K562 (cell line): ENCODE data around the gene ZNF266. TPM values are rescaled to one million over a fixed set of nuclear protein-coding genes. Genes with fewer than 3 reads are reported as not detected.

Experiments used
- BACH1 ChIP-seq: fragments of 200-800 bp; sonication (Bioruptor generic); IDR thresholded peaks from 2 replicates; pipeline ENCODE4 v1.6.1; 2016; ENCODE audit warnings: missing genetic modification characterization, missing compliant biosample characterization
- CBFB ChIP-seq: sonication (generic); formaldehyde crosslinking; IDR thresholded peaks from 2 replicates; pipeline ENCODE4 v1.4.0; 2020; ENCODE audit warnings: mild to moderate bottlenecking, missing genetic modification reagents
- CBX5 ChIP-seq: IDR thresholded peaks from 2 replicates; pipeline ENCODE4 v1.6.1; 2014; ENCODE audit warnings: low read depth, borderline replicate concordance
- CXXC5 ChIP-seq: fragments of 250-450 bp; sonication (Bioruptor Pico); IDR thresholded peaks from 2 replicates; pipeline ENCODE4 v1.8.0; 2022; ENCODE audit warnings: inconsistent platforms, mild to moderate bottlenecking, moderate library complexity
- DPF2 ChIP-seq: fragments of 450-650 bp; IDR thresholded peaks from 2 replicates; pipeline ENCODE4 v1.6.1; 2016
- ETV5 ChIP-seq: sonication (generic); formaldehyde crosslinking; IDR thresholded peaks from 2 replicates; pipeline ENCODE4 v1.4.0; 2020; ENCODE audit warnings: low read depth, mild to moderate bottlenecking, missing genetic modification reagents
- JUND ChIP-seq, 2 experiments: IDR thresholded peaks; 2 replicates in 1 of 2; 3 replicates in 1 of 2; pipeline ENCODE4 v1.6.1; 2011; ENCODE audit warnings: borderline replicate concordance in 2 of 2, low read depth in 2 of 2, low read length in 2 of 2, improper control_type of control experiment in 1 of 2, missing biosample characterization in 1 of 2, missing genetic modification characterization in 1 of 2, missing genetic modification reagents in 1 of 2
- KLF13 ChIP-seq: fragments of 450-650 bp; IDR thresholded peaks from 2 replicates; pipeline ENCODE4 v1.6.1; 2016; ENCODE audit warnings: missing genetic modification characterization, low read depth, mild to moderate bottlenecking, missing compliant biosample characterization, moderate library complexity, borderline replicate concordance
- MCM5 ChIP-seq: fragments of 450-650 bp; IDR thresholded peaks from 2 replicates; pipeline ENCODE4 v1.6.1; 2016; ENCODE audit warnings: low read depth
- NFRKB ChIP-seq: fragments of 450-650 bp; IDR thresholded peaks from 2 replicates; pipeline ENCODE4 v1.6.1; 2016; ENCODE audit warnings: low read depth
- PYGO2 ChIP-seq: fragments of 450-650 bp; IDR thresholded peaks from 2 replicates; pipeline ENCODE4 v1.6.1; 2016; ENCODE audit warnings: mild to moderate bottlenecking, missing genetic modification characterization, moderate library complexity, missing compliant biosample characterization
- SETDB1 ChIP-seq: IDR thresholded peaks from one replicate; pipeline ENCODE4 v1.6.1; 2012; ENCODE audit warnings: low read length, control low read depth, inconsistent platforms
- SMARCA5 ChIP-seq: fragments of 450-650 bp; IDR thresholded peaks from 2 replicates; pipeline ENCODE4 v1.6.1; 2016
- SREBF1 ChIP-seq: fragments of 150-350 bp; IDR thresholded peaks from 2 replicates; pipeline ENCODE4 v1.6.1; 2014; ENCODE audit warnings: antibody characterized with exemption, low read depth, low read length, borderline replicate concordance
- SRSF3 ChIP-seq: fragments of 200-400 bp; formaldehyde crosslinking; IDR thresholded peaks from 2 replicates; pipeline ENCODE4 v1.6.1; 2016; ENCODE audit warnings: mild to moderate bottlenecking, low read length, moderate library complexity; ENCODE audit not compliant: insufficient read depth
- ZNF354B ChIP-seq: fragments of 250-450 bp; sonication (Bioruptor Pico); IDR thresholded peaks from 2 replicates; pipeline ENCODE4 v1.4.0; 2020
- polyA plus RNA-seq, 8 experiments: library from polyadenylated mRNA; depleted of rRNA in 4 of 8; stranded (reverse) in 5 of 8; unstranded in 3 of 8; fragments of >200 nt; fragmentation: Nextera tagmentation in 2 of 8; fragmentation: Illumina TruSeq in 1 of 8; extraction: Ambion mirVana in 2 of 8; extraction: Trizol in 1 of 8; gene quantifications; 2 replicates each; pipeline versions ENCODE4 v1.2.1 to v1.2.3, GENCODE V29; 2011 to 2014; ENCODE audit warnings: inconsistent platforms in 1 of 8, missing spikeins in 1 of 8
- total RNA-seq, 7 experiments: library from RNA; depleted of rRNA in 6 of 7; stranded (reverse); fragments of >200 nt in 6 of 7; fragmentation: Illumina TruSeq in 2 of 7; extraction: Trizol in 2 of 7; gene quantifications; 2 replicates each; pipeline versions ENCODE4 v1.2.1 to v1.2.3, GENCODE V29; 2011 to 2021; ENCODE audit warnings: low replicate concordance in 1 of 7
- TF ChIP-seq, protein P1 (sequence below), 2 experiments: fragments of 450-650 bp; formaldehyde crosslinking in 1 of 2; IDR thresholded peaks; 2 replicates each; pipeline versions ENCODE4 v1.4.0 to v1.6.1; 2014 to 2020; ENCODE audit warnings: mild to moderate bottlenecking in 2 of 2, borderline replicate concordance in 1 of 2, low read depth in 1 of 2
- TF ChIP-seq, protein P2 (sequence below): fragments of 250-450 bp; sonication (Bioruptor Pico); IDR thresholded peaks from 2 replicates; pipeline ENCODE4 v1.4.0; 2020; ENCODE audit warnings: borderline replicate concordance

The ZNF266 gene
- total and polyA plus RNA-seq, 9 of the 15 experiments (the other 6 are each of a cell fraction or from before 2014, with no cell fraction given): 5.9 to 40.9 (median 20.3) TPM

DNA sequence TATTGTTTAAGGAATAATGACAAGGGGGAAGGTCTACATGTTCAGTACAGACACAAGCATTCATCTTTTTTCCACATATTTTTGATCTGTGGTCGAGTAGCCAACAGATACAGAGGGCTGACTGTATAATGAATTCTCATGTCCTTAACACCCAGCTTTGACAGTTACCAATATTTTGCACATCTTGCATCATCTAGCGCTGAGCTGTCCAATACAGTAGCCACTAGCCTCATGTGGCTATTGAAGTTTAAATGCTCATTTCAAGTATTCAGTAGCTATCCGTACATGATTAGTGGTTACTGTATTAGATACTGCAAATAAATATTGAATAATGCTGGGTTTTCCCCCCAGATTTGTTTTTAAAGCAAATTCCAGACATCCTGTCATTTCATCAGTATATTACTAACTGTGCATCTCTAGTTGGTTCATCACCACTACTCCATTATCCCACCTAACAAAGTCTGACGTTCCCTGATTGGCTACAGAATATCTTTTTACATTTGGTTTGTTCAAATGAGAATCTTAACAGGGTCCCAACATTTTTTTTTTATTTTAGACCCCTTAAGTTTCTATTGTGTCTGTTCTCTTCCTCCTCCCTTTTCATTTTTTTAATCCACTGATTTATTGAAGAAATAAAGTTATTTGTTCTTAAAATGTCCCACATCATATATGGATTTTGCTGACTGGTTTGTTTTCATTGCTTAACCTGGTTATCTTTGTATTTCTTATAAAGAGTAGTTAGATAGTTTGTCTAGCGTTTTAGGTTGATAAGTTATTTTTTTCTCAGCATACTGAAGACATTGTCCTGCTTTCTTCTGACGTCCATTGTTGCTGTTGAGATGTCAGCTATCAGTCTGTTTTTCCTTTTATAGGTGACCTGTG, 64.4 kb downstream of the ZNF266 start (continued):
- TF ChIP-seq JUND (IDR thresholded peaks at IDR 0.05; ENCODE audit: borderline replicate concordance, low read depth, low read length): peak; percentile 56; the same call in 1 of the 2 replicates
- no peak for TF ChIP-seq JUND (tag; IDR thresholded peaks at IDR 0.05; ENCODE audit: borderline replicate concordance, low read depth, low read length)
- TF ChIP-seq SMARCA5: no peak
- TF ChIP-seq, protein P1, sequence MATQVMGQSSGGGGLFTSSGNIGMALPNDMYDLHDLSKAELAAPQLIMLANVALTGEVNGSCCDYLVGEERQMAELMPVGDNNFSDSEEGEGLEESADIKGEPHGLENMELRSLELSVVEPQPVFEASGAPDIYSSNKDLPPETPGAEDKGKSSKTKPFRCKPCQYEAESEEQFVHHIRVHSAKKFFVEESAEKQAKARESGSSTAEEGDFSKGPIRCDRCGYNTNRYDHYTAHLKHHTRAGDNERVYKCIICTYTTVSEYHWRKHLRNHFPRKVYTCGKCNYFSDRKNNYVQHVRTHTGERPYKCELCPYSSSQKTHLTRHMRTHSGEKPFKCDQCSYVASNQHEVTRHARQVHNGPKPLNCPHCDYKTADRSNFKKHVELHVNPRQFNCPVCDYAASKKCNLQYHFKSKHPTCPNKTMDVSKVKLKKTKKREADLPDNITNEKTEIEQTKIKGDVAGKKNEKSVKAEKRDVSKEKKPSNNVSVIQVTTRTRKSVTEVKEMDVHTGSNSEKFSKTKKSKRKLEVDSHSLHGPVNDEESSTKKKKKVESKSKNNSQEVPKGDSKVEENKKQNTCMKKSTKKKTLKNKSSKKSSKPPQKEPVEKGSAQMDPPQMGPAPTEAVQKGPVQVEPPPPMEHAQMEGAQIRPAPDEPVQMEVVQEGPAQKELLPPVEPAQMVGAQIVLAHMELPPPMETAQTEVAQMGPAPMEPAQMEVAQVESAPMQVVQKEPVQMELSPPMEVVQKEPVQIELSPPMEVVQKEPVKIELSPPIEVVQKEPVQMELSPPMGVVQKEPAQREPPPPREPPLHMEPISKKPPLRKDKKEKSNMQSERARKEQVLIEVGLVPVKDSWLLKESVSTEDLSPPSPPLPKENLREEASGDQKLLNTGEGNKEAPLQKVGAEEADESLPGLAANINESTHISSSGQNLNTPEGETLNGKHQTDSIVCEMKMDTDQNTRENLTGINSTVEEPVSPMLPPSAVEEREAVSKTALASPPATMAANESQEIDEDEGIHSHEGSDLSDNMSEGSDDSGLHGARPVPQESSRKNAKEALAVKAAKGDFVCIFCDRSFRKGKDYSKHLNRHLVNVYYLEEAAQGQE (IDR thresholded peaks at IDR 0.05; ENCODE audit: borderline replicate concordance): peak; percentile 37; the same call in 1 of the 2 replicates
- TF ChIP-seq, protein P1 (CRISPR knock-in tag; IDR thresholded peaks at IDR 0.05; ENCODE audit: low read depth): no peak
- no peak for TF ChIP-seq SETDB1
- no peak for TF ChIP-seq MCM5
- no peak for TF ChIP-seq ZNF354B (CRISPR knock-in tag)
- no peak for TF ChIP-seq PYGO2
- TF ChIP-seq BACH1 (tag): no peak
- no peak for TF ChIP-seq CBX5
- TF ChIP-seq SRSF3: no peak
- TF ChIP-seq CBFB (CRISPR knock-in tag): no peak
- no peak for TF ChIP-seq ETV5
- TF ChIP-seq NFRKB: no peak
- TF ChIP-seq, protein P2, sequence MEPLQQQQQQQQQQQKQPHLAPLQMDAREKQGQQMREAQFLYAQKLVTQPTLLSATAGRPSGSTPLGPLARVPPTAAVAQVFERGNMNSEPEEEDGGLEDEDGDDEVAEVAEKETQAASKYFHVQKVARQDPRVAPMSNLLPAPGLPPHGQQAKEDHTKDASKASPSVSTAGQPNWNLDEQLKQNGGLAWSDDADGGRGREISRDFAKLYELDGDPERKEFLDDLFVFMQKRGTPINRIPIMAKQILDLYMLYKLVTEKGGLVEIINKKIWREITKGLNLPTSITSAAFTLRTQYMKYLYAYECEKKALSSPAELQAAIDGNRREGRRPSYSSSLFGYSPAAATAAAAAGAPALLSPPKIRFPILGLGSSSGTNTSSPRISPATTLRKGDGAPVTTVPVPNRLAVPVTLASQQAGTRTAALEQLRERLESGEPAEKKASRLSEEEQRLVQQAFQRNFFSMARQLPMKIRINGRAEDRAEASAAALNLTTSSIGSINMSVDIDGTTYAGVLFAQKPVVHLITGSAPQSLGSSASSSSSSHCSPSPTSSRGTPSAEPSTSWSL: no peak
- TF ChIP-seq SREBF1: no peak
- no peak for TF ChIP-seq KLF13 (tag)
- TF ChIP-seq DPF2: no peak
- no peak for TF ChIP-seq CXXC5 (CRISPR knock-in tag)
